Measurements from ENCODE around the gene MED13L.
A peak's percentile ranks its signal among the peaks of the same experiment; 100 is the strongest.

MED13L gene

DNA sequence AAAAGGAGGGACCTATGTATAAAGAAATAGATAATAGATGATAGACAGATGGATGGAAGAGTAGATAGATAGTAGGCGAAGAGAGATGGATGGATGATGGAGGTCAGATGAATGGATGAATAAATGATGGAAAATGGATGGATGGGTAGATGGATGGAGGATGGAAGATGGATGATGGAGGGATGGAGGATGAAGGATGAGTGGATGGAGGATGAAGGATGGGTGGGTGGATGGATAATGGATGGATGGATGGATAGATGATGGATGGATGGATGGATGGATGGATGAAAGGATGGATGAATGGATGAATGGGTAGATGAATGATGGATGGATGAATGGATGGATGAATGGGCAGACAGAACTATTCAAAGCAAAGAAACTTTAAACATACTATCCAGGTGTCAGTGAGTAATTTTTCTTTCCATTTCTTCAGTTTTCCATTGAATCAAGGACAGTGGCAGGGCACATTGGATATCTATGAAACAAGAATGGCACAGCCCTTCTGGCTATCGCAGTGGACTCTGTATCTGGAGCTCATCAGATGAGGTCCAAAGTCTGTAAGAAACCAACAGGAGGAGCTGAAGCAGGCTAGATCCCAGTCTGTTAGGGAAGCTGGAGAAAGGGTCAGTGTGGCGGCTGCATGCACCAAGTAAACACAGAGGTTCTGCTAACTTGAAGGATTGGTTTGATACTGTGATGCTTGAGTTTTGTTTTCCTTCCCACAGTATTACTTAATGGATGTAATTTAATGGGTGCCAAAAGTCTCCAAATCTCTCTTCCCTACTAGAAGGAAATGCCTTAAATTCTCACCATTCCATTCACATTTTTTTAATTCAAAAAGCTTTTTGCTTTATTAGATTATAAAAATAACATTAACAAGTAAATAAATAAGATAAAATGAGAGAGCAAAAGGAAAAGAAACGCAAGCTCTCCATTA, 18.1 kb upstream of the MED13L start:
- no peaks in the 10 kb centered on the region for H3K9me3 Mint-ChIP-seq
- H3K36me3 Mint-ChIP-seq (ENCODE audit: low read depth), result peaks cover 5% of the 10 kb centered on the region
- DNase-seq, result no peak
- H3K27ac Mint-ChIP-seq, result no peak overlapping the region
- no peak for TF ChIP-seq CTCF (IDR thresholded peaks at IDR 0.05)
- H3K4me3 Mint-ChIP-seq, result no peak overlapping the region
- H3K4me1 Mint-ChIP-seq, result peaks cover 61% of the 10 kb centered on the region
- H3K27me3 Mint-ChIP-seq (ENCODE audit: low read depth, poor library complexity), result peaks cover 9% of the 10 kb centered on the region

- Mint-ChIP-seq H3K4me3 (no peak overlapping the region), H3K27me3 (ENCODE audit: low read depth, poor library complexity) (peaks cover 9% of the 10 kb centered on the region), H3K9me3 (no peaks in the 10 kb centered on the region), H3K27ac (no peak overlapping the region), H3K4me1 (peaks cover 56% of the 10 kb centered on the region), H3K36me3 (ENCODE audit: low read depth) (peaks cover 5% of the 10 kb centered on the region)
- no peak for TF ChIP-seq CTCF (IDR thresholded peaks at IDR 0.05)
- DNase-seq, result no peak
Observed at GRCh38 chr12:116294454-116295165, 17.1 kb upstream of the MED13L start.

- Mint-ChIP-seq H3K36me3 (ENCODE audit: low read depth) (peaks cover 5% of the 10 kb centered on the region), H3K27ac (no peak overlapping the region), H3K9me3 (no peaks in the 10 kb centered on the region), H3K27me3 (ENCODE audit: low read depth, poor library complexity) (peaks cover 9% of the 10 kb centered on the region), H3K4me1 (peaks cover 49% of the 10 kb centered on the region), H3K4me3 (no peak overlapping the region)
- TF ChIP-seq CTCF (IDR thresholded peaks at IDR 0.05), result no peak
- DNase-seq, result no peak
Observed at GRCh38 chr12:116293687-116294453, 16.4 kb upstream of the MED13L start.

DNA sequence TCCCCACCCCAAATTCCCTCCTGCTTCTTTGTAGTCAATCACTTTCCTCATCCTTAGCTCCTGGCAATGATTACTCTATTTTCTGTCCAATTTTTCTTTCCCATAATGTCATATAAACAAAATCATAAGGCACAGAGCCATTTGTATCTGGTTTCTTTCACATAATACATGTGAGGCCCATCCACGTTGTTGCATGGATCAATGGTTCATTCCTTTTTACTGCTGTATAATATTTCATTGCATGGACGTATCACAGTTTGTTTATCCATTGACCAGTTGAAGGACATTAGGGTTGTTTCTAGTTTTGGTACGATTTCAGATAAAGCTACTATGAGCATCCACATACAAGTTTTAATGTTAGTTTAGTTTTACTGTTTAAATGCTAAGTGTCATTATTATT, 13.7 kb upstream of the MED13L start:
- no peak for TF ChIP-seq CTCF (IDR thresholded peaks at IDR 0.05)
- DNase-seq, result no peak
- Mint-ChIP-seq H3K4me1 (peaks cover 49% of the 10 kb centered on the region), H3K9me3 (no peaks in the 10 kb centered on the region), H3K4me3 (no peak overlapping the region), H3K27ac (no peak overlapping the region), H3K36me3 (ENCODE audit: low read depth) (peaks cover 5% of the 10 kb centered on the region), H3K27me3 (ENCODE audit: low read depth, poor library complexity) (peaks cover 5% of the 10 kb centered on the region)

DNA sequence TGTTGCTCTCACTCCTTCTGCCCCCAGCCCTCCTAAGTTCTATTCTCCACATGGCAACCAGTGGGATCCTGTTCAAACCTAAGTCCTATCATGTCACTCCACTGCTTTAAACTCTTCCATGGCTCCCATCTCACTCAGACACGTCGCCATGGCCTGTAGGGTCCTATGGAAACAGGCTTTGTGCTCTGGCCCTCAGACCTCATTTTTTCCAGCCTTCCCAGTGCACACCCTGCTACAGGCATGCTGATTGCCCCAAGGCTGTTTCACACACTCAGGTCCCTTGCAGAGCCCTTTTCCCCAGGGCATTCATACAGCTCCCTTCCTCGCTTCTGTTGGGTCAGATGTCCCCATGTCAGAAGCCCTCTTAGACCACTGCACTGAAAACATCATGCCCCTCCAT, 11.2 kb upstream of the MED13L start:
- Mint-ChIP-seq H3K27ac (peak overlapping the region; percentile 50), H3K9me3 (no peaks in the 10 kb centered on the region)
- TF ChIP-seq CTCF (IDR thresholded peaks at IDR 0.05), result no peak

More for the DNA sequence above, 11.2 kb upstream of the MED13L start:
- H3K27me3 Mint-ChIP-seq (ENCODE audit: low read depth, poor library complexity), result peaks cover 3% of the 10 kb centered on the region
- H3K4me3 Mint-ChIP-seq, result no peak overlapping the region
- H3K4me1 Mint-ChIP-seq, result peaks cover 42% of the 10 kb centered on the region
- no peak for DNase-seq
- H3K36me3 Mint-ChIP-seq (ENCODE audit: low read depth), result no peaks in the 10 kb centered on the region

Data from nephron progenitor cell (in vitro differentiated cells).